GM18519 (cell line): ENCODE results near the gene SLC22A3.
"Not testable (repeated sequence)": the region's sequence is repeated elsewhere in the genome, so short reads cannot be mapped to it uniquely, and the experiment has no call there.

Experiments
- ATAC-seq: cut with Tn5 transposase; IDR thresholded peaks from one replicate; pipeline ENCODE4 v1.9.1; 2021; ENCODE audit warnings: mild to moderate bottlenecking, moderate library complexity; ENCODE audit not compliant: unreplicated experiment, low FRiP score

The SLC22A3 gene

DNA sequence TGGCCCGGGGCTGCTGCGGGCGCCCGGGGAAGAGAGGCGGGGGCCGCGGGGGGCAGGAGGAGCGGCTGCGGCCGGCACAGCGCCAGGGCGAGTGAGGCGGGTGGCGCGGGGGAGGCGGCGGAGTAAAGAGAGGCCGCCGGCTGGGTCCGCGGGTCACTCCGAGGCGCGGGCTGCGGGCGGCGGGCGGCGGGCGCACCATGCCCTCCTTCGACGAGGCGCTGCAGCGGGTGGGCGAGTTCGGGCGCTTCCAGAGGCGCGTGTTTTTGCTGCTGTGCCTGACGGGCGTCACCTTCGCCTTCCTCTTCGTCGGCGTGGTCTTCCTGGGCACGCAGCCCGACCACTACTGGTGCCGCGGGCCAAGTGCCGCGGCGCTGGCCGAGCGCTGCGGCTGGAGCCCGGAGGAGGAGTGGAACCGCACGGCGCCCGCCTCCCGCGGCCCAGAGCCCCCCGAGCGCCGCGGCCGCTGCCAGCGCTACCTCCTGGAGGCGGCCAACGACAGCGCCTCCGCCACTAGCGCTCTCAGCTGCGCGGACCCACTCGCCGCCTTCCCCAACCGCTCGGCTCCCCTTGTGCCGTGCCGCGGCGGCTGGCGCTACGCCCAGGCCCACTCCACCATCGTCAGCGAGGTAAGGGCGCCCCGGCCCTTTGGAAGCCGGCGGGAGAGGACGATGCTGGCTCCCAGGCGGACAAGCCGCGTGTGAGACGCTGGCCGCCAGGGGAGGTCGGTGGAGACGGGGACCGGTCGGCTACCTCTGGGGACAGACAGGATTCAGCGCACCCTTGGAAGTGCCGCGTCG is at the start of gene SLC22A3:
SLC22A3 (plus strand) TSS at position 156 of the 797 bp plus-strand sequence; CDS start at position 198, 42 bp downstream.
- no peak for ATAC-seq

DNA sequence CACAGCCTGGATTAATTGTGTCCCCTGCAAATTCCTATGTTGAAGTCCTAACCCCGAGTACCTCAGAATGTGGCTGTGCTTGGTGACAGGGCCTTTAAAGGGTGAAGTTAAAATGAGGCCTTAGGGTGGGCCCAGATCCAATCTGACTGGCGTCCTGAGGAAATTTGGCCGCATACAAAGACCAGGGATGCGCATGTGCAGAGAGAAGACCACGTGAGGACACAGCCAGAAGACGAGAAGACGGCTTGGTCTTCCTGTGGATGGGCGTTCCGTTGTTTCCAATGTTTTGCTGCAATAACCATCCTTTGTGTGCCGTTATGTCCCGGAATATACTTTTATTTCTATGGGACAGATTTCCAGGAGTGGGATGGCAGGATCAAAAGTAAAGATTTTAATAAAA is 48.6 kb upstream of the SLC22A3 start:
- no peak for ATAC-seq

DNA sequence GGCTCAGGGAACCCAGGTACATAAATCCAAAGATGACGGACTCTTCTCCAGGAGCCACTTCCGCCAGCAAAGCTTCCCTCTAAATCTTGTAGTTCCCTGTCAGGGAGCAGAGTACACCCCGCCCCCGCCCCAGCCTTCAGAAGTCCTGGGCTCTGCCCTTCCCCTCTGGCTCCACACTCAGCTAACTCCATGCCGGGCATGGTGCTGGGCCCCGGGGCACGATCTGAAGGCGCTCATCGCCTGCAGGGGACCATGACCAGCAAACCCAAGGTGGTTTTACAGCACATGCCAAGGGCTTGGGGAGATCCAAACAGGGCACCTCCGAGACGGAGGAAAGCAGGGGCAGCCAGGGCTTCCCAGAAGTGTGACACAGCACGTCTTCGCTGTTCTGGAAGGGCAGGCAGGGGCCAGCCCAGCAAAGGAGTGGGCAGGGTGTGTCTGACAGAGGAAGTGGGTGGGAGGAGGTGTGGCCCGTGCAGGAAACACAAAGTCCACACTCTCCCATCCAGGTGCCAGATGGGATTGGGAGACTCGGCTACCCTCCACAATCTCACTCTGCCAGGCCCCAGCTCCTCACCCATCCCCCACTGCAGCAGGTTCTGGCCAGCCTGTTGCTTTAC is 48.0 kb upstream of the SLC22A3 start:
- no peak for ATAC-seq

GRCh38 chr6:160301339-160301738 is 46.8 kb upstream of the SLC22A3 start:
- ATAC-seq = no peak

DNA sequence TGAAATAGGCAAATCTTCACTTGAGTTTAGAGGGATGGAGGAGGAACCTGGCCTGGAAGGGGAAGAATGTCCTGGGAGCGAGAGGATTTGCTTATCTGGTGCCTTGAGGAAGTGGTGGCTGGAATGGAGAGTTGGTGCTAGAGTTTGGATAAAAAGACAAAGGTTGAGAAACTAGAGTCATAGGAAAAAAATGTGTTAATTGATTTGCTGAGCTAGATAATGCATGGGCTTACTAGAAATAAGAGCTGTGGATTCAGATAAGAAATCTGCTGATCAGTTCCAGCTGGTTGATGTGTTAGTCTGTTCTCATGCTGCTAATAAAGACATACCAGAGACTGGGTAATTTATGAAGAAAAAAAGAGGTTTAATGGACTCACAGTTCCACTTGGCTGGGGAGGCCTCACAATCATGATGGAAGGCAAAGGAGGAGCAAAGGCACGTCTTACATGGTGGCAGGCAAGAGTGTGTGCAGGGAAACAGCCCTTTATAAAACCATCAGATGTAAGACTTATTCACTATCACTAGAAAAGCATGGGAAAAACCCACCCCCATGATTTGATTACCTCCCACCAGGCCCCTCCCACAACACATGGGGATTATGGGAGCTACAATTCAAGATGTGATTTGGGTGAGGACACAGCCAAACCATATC is 45.6 kb upstream of the SLC22A3 start:
- not testable (repeated sequence) for ATAC-seq

- ATAC-seq = no peak
Measured at GRCh38 chr6:160303806-160304205, 44.4 kb upstream of the SLC22A3 start.

GRCh38 chr6:160305926-160306713 is 42.1 kb upstream of the SLC22A3 start:
- ATAC-seq = no peak

DNA sequence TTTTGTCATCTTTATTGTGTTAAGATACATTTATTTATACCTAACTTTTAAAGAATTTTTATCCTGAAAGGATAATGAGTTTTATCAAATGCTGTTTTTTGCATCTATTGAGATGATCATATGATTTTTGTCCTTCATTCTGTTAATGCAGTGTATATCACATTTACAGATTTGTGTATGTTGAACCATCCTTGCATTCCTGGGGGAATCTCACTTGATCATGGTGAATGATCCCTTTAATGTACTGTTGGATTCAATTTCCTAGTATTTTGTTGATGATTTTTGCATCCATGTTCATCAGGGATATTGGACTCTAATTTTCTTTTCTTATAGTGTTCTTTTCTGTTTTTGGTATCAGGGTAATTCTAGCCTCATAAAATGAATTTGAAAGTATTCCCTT is 38.5 kb upstream of the SLC22A3 start:
- no peak for ATAC-seq

DNA sequence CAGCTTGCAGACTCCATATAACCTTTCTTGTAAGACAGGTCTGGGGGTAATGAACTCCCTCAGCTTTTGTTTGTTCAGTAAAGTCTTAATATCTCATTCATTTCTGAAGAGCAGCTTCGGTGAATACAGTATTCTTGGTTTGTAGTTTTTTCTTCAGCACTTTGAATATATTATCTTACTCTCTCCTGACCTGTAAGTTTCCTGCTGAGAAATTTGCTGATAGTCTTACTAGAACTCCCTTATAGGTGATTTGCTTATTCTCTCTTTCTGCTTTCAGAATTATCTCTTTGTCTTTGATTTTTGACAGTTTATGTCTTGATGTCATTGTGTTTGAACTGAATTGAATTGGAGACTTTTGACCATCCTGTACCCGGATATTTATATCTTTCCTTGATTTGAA is 35.3 kb upstream of the SLC22A3 start:
- ATAC-seq = no peak

DNA sequence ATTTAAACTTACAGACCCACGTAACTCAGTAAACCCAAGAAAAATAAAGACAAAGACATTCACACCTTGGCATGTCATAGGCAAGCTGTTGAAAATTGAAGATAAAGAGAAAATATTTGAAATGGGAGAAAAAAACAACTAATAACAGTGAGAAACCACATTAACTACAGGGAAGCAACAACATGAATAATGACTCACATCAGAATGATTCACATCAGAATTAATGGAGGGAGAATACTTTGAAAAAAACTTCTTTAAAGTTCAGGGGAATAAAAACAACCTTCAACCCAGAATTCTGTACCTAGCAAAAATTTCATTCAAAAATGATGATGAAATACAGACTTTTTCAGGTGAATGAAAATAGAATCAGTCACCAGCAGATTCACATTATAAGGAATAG is 32.9 kb upstream of the SLC22A3 start:
- ATAC-seq = no peak

- no peak for ATAC-seq
Measured at GRCh38 chr6:160316261-160316660, 31.9 kb upstream of the SLC22A3 start.

DNA sequence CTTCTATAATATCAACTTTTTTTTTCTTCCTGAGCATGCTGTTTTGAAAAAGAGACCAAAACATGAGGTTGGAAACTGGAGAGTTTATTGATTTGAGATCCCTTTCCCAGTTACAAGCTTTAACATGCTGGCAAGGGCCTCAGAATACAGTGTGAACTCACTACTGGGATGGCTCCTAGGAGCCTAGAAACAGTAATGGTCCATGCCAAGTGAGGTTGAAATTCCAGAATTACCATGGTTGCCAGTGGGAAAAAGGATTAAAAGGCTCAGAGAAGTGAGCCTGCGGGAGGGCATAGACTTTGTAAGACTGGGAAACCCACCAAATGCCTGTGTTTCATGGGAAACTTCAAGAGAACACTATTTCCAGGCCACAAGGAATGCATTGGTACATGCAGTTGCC is 28.9 kb upstream of the SLC22A3 start:
- no peak for ATAC-seq

GRCh38 chr6:160321729-160322505 is 26.3 kb upstream of the SLC22A3 start:
- ATAC-seq = no peak

GRCh38 chr6:160327981-160328380 is 20.2 kb upstream of the SLC22A3 start:
- ATAC-seq = no peak

- no peak for ATAC-seq
Measured at GRCh38 chr6:160328447-160328846, 19.7 kb upstream of the SLC22A3 start.

- ATAC-seq = no peak
Measured at GRCh38 chr6:160329188-160329587, 19.0 kb upstream of the SLC22A3 start.

DNA sequence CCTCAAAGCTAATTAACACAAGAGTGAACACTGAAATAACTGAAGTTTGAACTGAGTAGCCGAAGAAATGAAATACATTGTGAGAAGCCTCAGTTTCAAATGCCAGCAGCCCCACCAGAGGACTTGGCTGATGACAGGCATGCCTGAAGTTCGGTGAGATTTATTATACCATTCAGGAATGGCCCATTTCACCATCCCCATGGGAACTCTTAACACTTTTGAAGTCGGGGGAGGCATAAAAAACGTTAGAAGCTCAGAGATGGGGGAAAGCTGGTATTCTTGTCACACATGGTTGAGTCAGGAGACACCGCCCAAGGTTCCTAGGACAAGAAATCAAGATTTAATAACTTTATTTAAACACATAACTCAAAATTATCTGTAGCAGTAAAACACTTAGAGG is 17.6 kb upstream of the SLC22A3 start:
- ATAC-seq = no peak

DNA sequence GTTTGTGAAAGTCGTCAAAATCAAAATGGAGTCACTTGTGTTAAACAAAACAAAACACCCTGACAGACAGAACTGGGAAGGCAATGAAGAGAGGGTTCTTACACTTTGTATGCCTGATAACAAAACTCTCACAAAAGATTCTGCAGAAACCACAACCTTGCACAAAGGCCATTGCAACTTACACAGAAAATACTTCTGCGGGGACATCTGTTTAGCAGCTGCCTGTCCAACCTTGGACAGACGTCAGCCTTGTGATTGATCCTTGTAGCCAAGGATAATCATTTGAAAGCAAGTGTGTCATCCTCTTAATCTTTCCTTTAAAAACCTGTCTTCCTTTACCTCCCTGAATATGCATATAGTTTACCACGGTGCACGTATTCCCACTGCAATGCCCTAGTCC is 17.0 kb upstream of the SLC22A3 start:
- no peak for ATAC-seq

DNA sequence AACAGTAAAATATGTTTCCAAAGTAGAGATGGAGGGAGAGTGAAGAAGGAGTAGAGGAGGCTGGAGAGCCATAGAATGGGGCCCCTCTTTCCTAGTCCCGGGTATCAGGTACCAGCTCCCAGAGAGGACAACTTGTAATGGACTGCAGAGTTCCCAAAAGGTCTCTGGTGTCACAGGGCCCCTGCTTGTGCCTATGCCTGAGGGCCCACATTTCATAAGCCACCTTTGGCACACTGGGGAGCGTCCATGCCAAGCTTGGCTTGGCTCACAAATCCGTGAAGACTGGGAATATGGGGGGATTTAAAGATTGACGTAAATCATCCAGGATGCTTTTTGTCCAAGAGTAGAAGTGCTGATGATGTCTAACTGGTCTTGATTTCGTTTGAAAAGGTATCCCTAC is 16.4 kb upstream of the SLC22A3 start:
- no peak for ATAC-seq

- ATAC-seq = no peak
Measured at GRCh38 chr6:160333101-160333500, 15.1 kb upstream of the SLC22A3 start.
